Suprapubic skin (tissue), 4 donors: Measurements from ENCODE around the gene IQCE. TPM values are rescaled to one million over a fixed set of nuclear protein-coding genes. Genes with fewer than 3 reads are reported as not detected.

Experiments
- DNase-seq, 2 donors: peaks; one replicate each; pipeline ENCODE4 v3.0.0-alpha.2; 2019; ENCODE audit warnings: low spot score in 2 of 2
- H3K27ac ChIP-seq: fragments of 200-600 bp; sonication (generic); one replicate; pipeline ENCODE4 v1.5.1; 2019
- H3K27me3 ChIP-seq: fragments of 200-600 bp; sonication (generic); one replicate; pipeline ENCODE4 v1.5.1; 2019
- H3K36me3 ChIP-seq: fragments of 200-600 bp; sonication (generic); one replicate; pipeline ENCODE4 v1.5.1; 2019
- H3K4me1 ChIP-seq: fragments of 200-600 bp; sonication (generic); one replicate; pipeline ENCODE4 v1.5.1; 2019
- H3K4me3 ChIP-seq: fragments of 200-600 bp; sonication (generic); one replicate; pipeline ENCODE4 v1.5.1; 2019; ENCODE audit warnings: mild to moderate bottlenecking
- H3K9me3 ChIP-seq: fragments of 200-600 bp; sonication (generic); one replicate; pipeline ENCODE4 v1.5.1; 2019
- EP300 ChIP-seq: sonication (generic); formaldehyde crosslinking; IDR thresholded peaks from one replicate; pipeline ENCODE4 v1.6.1; 2017; ENCODE audit warnings: antibody characterized with exemption
- POLR2A ChIP-seq, 2 donors: fragments of 450-650 bp; IDR thresholded peaks; one replicate each; pipeline ENCODE4 v1.6.1; 2017; ENCODE audit warnings: antibody characterized with exemption in 2 of 2, mild to moderate bottlenecking in 2 of 2, moderate library complexity in 2 of 2
- POLR2AphosphoS5 ChIP-seq, 3 donors: sonication (generic); formaldehyde crosslinking; IDR thresholded peaks; one replicate each; pipeline ENCODE4 v1.6.1; 2017; ENCODE audit warnings: antibody characterized with exemption in 3 of 3
- WGBS: methylation state at CpG from one replicate; pipeline ENCODE4 v1.1.5; 2018; 5-methylcytosine and 5-hydroxymethylcytosine counted together
- total RNA-seq, 4 donors: library from RNA; depleted of rRNA; stranded (reverse); fragments of >200 nt; gene quantifications; one replicate each; pipeline ENCODE4 v1.1.0, GENCODE V29; 2016
- TF ChIP-seq, protein P1 (sequence below), 2 donors: fragments of 200-600 bp in 1 of 2; fragments of 450-650 bp in 1 of 2; sonication (generic) in 1 of 2; IDR thresholded peaks; one replicate each; pipeline ENCODE4 v1.5.1; 2016 to 2019; ENCODE audit warnings: antibody characterized with exemption in 2 of 2, mild to moderate bottlenecking in 1 of 2, moderate library complexity in 1 of 2

Gene IQCE
- total RNA-seq, 4 donors from 2014 or later: 10.1 to 18.8 (median 15.7) TPM

- peak within 1 kb of the TSS; percentile 64 for H3K4me3 ChIP-seq
- H3K36me3 ChIP-seq: no peaks in the 10 kb centered on the region
- H3K27ac ChIP-seq: peak within 1 kb of the TSS; percentile 90
- H3K4me1 ChIP-seq: peaks cover 62% of the 10 kb centered on the region
- no peak for DNase-seq
- TF ChIP-seq POLR2AphosphoS5 (IDR thresholded peaks at IDR 0.05): peak in 2 of 3 donors; percentile 34 to 67
- TF ChIP-seq POLR2A (IDR thresholded peaks at IDR 0.05): peak; percentile 68 to 92
- TF ChIP-seq, protein P1, sequence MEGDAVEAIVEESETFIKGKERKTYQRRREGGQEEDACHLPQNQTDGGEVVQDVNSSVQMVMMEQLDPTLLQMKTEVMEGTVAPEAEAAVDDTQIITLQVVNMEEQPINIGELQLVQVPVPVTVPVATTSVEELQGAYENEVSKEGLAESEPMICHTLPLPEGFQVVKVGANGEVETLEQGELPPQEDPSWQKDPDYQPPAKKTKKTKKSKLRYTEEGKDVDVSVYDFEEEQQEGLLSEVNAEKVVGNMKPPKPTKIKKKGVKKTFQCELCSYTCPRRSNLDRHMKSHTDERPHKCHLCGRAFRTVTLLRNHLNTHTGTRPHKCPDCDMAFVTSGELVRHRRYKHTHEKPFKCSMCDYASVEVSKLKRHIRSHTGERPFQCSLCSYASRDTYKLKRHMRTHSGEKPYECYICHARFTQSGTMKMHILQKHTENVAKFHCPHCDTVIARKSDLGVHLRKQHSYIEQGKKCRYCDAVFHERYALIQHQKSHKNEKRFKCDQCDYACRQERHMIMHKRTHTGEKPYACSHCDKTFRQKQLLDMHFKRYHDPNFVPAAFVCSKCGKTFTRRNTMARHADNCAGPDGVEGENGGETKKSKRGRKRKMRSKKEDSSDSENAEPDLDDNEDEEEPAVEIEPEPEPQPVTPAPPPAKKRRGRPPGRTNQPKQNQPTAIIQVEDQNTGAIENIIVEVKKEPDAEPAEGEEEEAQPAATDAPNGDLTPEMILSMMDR (IDR thresholded peaks at IDR 0.05): no peak
- no peak for TF ChIP-seq EP300
- no peaks in the 10 kb centered on the region for H3K9me3 ChIP-seq
- 0% methylated on average over 21 of the region's 95 CpGs for WGBS
- H3K27me3 ChIP-seq: peaks cover 7% of the 10 kb centered on the region
These were observed 39.5 kb upstream of the IQCE start, which contains the start of gene LFNG for GRCh38 chr7:2519119-2519930. Gene LFNG (plus strand): TSS chr7:2519774. CDS start chr7:2519862, 88 bp downstream.

GRCh38 chr7:2520131-2520760 lies 38.5 kb upstream of the IQCE start:
- no peak for DNase-seq
- whole genome bisulfite sequencing: no CpG with 5 or more reads among the region's 37 CpGs
- Histone ChIP-seq H3K36me3 (no peaks in the 10 kb centered on the region), H3K4me3 (peak overlapping the region; percentile 64), H3K4me1 (peaks cover 71% of the 10 kb centered on the region), H3K27ac (peak overlapping the region; percentile 90), H3K27me3 (peaks cover 7% of the 10 kb centered on the region), H3K9me3 (no peaks in the 10 kb centered on the region)
- TF ChIP-seq, protein P1 (IDR thresholded peaks at IDR 0.05): no peak
- TF ChIP-seq EP300: no peak
- TF ChIP-seq POLR2AphosphoS5 (IDR thresholded peaks at IDR 0.05): no peak
- TF ChIP-seq POLR2A (IDR thresholded peaks at IDR 0.05): no peak

DNA sequence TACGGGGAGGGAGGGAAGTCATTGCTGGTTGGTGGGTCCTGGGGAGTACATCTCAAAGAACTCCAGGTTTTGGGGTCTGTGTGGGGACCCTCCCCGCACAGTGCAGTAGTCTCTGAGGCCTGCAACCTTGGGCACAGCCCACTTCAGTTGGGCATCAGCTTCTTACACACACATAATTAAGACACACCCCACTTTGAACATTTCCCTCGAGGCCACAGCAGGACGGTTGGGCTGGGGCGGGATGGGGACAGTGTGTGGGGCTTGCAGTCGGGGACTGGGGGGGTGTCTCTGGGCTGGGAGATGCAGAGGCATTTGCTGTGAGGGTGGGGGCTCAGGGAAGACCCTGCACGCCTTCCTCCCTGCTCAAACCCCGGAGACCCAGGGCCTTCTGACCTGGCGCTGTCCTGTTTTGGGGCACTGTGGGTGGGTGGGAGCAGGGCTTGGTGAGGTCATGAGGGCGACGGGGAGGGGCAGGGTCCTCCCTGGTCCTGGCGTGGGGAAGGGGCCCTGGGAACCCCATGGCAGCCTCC lies 38.0 kb upstream of the IQCE start:
- peaks cover 5% of the 10 kb centered on the region for H3K36me3 ChIP-seq
- peak overlapping the region; percentile 64 for H3K4me3 ChIP-seq
- H3K4me1 ChIP-seq: peaks cover 77% of the 10 kb centered on the region
- TF ChIP-seq EP300: no peak
- no peak for TF ChIP-seq POLR2A (IDR thresholded peaks at IDR 0.05)
- no peak for TF ChIP-seq POLR2AphosphoS5 (IDR thresholded peaks at IDR 0.05)
- TF ChIP-seq, protein P1 (IDR thresholded peaks at IDR 0.05): no peak
- peak overlapping the region; percentile 90 for H3K27ac ChIP-seq
- DNase-seq: no peak
- H3K27me3 ChIP-seq: peaks cover 7% of the 10 kb centered on the region
- H3K9me3 ChIP-seq: no peaks in the 10 kb centered on the region
- WGBS: 13% methylated on average over 10 of the region's 12 CpGs

- peaks cover 9% of the 10 kb centered on the region for H3K36me3 ChIP-seq
- H3K4me3 ChIP-seq: peak overlapping the region; percentile 64
- peaks cover 82% of the 10 kb centered on the region for H3K4me1 ChIP-seq
- 44% methylated on average over 6 of the region's 21 CpGs for WGBS
- TF ChIP-seq, protein P1 (IDR thresholded peaks at IDR 0.05): no peak
- no peak for TF ChIP-seq EP300
- no peak for TF ChIP-seq POLR2AphosphoS5 (IDR thresholded peaks at IDR 0.05)
- TF ChIP-seq POLR2A (IDR thresholded peaks at IDR 0.05): no peak
- no peak for DNase-seq
- peak overlapping the region; percentile 90 for H3K27ac ChIP-seq
- H3K9me3 ChIP-seq: no peaks in the 10 kb centered on the region
- H3K27me3 ChIP-seq: peaks cover 7% of the 10 kb centered on the region
These were observed 37.4 kb upstream of the IQCE start for GRCh38 chr7:2521341-2521745.
